NCI-H2171 treated with DMSO at 0.1 percent for 48 hours (cell line): ENCODE data around the gene EML1.
"Not testable (repeated sequence)": the region's sequence is repeated elsewhere in the genome, so short reads cannot be mapped to it uniquely, and the experiment has no call there.

Experiments
- DNase-seq: peaks from one replicate; lab custom pipeline; 2025; lab: John Stamatoyannopoulos, UW

Gene EML1

DNA sequence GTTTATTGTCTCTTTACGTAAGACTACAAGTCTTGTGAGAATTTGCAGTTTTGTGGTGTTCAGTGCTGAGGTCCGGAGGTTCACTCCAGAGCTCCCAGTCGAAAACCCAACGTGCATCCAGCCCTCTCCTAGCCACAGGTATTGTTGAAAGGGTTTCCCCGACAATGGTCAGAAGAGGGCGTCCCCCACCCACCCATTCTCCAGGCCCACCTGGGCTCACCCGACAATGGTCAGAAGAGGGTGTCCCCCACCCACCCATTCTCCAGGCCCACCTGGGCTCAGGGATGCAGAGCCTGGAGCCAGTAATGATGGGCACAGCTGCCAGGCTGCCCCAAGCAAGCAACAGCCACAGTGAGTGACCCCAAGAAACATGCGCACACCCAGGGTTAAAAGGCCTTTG is 145.2 kb downstream of the EML1 start:
- no peak for DNase-seq

DNA sequence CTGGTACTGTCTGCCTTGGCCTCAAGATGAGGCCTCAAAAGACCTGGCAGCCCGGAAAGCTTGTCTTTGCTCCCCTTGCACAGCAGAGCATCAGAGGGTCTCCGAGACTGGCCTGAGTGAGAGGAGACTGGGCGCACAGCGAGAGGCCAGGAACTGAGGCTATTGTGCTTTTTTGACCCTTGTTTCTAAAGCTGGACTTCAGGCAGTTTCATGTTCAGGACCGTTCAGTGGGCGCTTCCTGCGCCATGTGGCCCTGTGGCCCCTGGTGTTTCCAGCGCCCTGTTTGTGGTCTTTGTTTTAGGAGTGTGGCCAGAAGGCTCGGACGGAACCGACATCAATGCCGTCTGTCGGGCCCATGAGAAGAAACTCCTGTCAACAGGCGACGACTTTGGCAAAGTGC is 145.7 kb downstream of the EML1 start:
- no peak for DNase-seq

DNA sequence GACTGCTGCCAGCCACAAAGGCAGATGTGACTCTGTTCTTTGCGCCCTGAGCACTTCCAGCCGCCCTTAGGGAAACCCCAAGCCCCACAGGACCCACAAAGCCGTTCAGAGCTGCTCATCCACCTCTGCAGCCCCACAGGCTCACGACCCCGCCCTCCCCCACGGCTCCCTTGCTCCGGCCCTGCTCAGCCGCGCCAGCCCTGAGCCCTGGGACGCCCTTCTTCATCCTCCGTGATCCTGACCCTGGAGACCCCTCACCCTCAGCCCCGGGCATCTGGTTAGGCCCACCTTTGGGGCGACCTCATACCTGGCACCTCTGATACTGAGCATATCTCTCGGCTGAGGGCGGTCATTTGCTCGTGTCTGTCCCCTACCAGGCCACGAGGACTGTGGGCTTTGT is 146.2 kb downstream of the EML1 start:
- no peak for DNase-seq

DNA sequence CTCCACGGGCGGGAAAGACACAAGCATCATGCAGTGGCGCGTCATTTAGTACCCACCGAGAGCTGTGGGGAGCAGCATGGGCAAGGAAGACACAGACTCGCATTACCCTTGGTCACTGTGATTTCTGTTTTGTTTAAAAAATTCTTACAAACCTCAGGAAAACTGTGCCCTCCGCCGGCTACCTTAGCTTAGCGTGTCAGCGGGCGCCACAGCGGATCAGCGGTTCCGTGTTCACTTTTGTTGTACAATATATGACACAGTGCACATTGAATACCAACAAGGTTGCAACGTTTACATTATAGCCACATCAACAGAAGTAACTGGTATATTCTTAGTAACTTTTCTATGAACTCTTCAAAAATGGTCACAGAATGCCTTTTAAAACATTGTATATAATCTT is 146.9 kb downstream of the EML1 start:
- no peak for DNase-seq

DNA sequence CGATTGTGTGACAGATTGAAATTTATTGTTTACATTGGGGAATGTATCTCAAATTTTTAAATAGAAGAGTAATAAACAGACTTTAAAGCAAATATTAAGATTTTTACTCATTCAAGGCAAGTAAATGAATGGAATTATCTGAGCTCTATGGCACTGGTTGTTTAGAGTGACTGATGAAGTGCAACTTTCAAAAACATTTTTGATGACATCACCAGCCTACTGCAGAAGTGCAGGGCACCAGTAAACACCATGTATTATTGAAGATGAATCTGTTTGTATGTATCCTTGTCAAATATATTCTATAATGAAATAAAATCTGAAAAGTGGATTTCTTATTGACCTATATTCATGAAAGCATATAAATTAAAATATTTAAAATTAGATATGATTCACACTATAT is 148.0 kb downstream of the EML1 start:
- DNase-seq, result no peak

DNA sequence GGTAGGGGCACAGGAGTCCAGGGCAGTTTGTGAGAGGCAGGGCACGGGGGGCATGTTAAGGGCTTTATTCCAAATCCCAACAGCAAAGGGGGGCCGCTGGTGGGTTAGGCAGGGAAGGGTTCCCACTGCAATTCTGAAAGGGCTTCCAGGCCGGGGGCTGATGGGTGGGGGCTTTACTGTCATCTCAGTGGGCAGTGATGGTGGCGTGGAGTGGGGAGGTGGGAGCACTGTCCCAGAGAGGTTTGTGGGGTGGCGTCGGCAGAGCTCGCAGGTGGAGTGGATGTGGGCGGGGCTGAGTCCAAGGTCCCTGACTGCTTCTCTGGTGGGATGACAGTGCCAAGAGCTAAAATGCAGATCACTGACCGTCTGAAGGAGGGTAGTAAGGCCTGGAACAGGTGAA is 150.4 kb downstream of the EML1 start:
- no peak for DNase-seq

DNA sequence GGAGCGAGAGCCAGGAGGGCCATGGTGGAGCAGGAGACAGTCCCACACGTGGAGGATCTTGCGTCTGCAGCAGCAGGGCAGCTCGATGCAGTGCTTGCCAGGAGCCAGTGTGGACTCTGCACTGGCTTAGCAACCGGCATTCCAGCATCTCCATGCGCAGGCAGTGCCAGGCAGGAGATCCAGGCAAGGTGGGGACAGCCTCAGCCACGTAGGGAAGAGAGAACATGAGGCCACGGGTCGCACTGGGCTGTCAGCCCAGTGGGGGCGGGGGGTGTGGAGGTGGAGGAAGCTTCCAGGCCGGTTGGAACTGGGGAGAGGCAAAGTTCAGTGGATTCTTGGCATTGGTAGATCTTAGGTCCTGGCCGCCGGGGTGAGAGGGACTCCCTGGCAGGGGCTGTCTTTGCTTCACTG is 151.0 kb downstream of the EML1 start:
- DNase-seq, result no peak

DNA sequence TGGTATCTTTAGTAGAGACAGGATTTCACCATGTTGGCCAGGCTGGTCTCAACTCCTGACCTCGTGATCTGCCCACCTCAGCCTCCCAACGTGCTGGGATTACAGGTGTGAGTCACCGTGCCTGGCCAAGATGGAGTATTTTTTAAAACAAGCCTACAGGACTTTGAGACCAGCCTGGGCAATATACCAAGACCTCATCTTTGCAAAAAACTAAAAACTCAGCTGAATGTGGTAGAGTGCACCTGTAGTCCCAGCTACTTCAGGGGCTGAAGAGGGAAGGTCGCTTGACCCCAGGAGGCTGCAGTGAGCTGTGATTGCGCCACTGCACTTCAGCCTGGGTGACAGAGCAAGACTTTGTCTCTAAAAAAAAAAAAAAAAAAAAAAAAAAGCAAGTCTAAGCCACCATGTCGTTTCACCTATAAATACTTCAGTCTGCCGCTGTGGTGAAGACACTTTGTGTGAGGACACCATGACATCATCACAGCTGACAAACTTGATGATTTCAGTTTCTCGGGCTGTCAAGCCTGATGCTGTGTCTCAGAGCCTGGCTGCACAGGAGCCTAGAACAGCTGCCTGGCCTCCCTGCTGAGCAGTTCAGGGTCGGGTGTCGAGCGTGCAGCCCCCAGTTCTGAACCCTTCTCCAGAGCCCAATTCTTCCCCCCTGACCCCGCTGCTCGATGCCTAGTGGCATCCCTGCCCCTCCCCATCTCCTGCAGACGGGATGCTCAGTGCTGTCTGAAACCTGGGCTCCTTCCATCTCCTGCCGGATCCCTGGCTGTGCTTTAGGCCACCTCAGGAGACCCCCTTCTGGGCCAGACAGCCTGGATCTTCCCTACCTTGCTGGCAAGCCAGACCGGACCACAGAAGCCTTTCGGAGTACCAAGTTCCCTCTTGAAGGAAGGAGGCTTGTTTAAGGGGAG is 152.8 kb downstream of the EML1 start:
- DNase-seq, result peak; percentile 69

DNA sequence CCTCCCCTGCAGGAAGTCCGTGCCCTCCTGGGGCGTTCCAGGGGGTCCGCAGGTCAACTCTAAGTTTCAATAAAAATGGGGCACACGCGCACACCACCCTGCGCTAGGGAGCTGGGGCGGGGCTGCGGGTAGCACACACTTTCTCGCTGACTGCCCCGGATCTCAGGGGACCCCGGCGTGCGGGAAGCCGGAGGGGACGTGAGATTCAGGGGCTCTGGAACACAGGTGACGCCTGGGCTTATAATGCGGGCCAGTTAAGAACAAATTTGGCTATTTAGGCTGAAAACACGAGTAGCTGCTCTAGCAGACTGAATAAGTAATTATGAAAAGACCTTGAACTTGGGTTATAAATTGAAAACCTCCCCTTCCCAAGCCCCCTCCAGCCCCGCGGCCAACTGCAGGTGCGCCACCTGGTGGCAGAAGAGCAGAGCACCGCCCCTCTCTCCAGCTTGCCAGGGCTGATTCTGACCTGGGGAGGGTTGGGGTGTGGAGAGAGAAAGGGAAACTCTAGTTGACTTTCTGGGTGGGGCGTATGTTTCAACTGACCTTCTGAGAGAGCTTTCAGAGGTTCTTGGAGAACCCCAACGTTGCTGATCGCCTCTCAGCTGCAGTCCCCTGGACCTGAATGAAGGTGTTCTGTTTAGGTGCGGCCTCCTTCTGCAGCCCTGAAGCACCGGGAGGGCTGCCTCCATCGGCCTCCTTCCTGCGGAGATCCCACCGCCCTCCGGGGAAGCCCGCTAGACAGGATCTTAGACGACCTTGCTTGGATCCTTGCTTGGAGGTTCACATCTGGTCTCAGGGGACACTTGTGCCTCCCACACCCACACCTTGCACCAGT is 153.7 kb downstream of the EML1 start:
- DNase-seq, result peak; percentile 70

DNA sequence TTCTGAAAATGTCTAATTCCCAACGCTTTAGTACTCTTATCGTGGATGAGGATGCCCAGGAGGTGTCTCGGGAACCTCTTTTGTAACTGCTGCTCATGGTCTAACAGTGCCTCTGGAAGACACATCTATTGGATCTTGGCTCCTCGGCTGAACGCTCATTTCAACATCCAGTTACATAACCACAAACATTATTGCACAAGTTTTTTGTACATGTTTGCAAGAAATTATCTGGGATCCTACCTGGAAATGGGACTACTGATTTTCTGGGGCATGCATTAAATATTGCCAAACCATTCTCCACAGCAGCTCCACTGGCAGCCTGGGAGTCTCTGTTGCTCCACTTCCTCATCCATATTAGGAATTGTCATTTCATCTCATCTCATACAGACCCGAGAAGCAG is 154.5 kb downstream of the EML1 start:
- DNase-seq, result no peak

DNA sequence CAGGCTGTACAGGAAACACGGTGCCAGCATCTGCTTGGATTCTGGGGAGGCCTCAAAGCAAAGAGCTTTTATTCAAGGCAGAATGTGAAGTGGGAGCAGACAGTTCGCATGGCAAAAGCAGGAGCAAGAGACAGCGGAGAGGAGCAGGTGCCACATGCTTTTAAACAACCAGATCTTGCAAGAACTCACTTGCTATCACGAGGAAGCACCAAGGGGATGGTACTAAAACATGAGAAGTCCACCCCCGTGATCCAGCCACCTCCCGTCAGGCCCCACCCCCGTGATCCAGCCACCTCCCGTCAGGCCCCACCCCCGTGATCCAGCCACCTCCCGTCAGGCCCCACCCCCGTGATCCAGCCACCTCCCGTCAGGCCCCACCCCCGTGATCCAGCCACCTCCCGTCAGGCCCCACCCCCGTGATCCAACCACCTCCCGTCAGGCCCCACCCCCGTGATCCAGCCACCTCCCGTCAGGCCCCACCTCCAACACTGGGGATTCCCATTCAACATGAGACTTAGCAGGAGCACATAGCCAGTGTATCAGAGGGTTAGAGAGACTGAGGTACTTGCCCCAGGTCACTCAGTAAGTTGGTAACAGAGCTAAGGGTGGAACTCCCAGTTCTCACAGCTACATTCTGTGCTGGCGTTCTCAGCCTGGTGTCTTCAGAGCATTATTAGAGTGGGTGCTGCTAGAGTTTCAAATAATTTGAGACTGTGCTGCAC is 156.0 kb downstream of the EML1 start:
- not testable (repeated sequence) for DNase-seq

DNA sequence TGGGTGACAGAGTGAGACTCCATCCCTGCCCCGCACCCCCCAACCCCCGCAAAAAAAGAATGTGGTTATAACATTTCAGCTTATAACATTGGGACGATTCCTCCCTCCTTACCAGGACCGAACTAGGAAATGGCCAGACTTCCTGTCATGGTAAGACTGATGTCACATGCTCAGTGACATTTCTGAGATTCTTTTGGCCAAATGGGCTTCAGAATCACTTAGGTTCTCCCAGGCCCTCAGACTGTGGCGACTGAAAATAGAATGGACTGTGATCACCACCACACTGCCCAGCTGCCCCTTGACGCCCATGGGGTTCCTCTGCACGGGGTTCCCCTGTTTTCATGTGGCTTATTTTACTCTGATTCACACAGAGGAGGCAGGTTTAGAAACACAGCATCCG is 157.0 kb downstream of the EML1 start:
- DNase-seq, result no peak

DNA sequence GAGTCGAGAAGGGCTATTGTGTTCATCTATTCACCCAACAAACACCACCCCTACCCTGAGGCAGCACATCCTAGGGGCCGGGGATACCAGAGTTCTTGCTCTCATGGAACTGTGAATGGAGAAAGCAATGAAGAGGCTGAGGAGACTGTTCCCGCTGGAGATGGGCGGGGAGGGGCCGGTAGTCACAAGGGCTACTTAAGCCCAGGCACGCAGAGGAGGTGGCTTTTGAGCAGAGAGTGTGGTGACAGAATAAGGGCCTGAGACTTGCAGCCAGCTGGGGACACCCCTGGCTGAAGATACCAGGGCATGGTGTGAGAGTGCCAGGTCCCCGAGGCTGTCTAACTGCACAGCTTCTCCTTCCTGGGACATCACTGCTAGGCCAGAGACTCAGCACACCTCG is 157.9 kb downstream of the EML1 start:
- DNase-seq, result no peak

DNA sequence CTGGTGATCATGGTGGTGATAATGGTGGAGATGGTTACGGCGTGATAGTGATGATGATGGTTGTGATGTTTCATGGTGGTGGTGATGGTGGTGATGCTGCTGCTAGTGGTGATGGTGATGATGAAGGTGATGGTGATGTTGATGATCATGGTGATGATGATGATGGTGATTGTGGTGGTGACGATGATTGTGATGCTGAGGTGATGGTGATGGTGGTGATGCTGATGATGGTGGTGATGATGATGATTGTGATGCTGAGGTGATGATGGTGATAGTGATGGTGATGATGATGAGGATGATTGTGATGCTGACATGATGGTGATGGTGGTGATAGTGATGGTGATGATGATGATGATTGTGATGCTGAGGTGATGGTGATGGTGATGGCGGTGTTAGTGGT is 158.8 kb downstream of the EML1 start:
- DNase-seq, result no peak

DNA sequence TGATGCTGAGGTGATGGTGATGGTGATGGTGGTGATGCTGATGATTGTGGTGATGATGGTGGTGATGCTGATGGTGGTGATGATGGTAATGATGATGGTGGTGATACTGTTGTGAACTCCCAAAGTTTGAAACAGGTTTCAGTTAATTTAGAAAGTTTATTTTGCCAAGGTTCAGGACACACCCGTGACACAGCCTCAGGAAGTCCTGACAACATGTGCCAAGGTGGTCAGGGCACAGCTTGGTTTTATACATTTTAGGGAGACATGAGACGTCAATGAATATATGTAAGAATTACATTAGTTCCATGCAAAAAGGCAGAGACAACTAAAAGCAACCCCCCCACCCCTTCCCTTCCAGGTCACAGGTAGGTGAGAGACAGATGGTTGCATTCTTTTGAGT is 159.2 kb downstream of the EML1 start:
- DNase-seq, result no peak

DNA sequence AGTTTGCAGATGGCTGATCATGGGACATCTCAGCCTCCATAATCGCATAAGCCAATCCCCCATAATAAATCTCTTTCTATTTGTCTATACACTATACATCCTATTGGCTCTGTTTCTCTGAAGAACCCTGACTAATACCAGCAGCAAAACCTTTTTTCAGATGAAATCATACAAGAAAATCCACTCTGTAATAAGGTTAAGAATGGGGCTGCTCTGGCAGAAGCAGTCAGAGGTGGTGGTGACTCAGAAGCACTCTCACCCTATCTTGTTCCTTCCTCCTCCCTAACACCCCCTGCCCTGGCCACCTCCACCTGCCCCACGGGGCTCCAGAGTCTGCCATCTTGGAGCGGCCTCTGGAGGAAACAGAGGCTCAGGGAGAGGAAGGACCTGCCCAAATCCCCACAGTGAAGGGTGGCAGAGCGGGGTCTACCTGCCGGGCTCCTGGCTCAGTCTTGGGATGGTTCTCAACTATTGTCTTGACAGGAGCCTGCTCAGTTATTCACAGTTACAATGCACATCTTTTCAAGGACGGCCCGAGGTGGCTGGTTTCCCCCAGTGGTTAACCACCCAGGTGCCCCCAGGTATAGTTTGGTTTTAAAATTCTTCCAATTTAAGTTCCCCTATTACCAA is 162.7 kb downstream of the EML1 start:
- DNase-seq, result no peak

DNA sequence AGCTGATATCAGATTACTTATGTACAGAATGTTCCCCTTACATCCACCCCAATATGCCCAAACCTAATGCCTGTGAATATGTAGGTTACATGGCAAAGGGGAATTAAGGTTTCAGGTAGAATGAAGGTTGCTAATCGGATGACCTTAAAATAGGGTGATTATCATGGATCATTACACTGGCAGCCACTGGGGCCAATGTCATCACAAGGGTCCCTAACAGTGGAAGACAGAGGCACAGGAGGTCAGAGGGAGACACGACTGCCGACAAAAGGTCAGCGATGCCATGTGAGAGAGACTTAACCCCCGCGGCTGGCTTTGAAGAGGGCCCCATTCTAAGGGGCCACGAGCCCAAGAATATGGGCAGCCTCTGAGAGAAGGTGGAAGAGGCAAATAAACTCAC is 165.2 kb downstream of the EML1 start:
- no peak for DNase-seq

DNA sequence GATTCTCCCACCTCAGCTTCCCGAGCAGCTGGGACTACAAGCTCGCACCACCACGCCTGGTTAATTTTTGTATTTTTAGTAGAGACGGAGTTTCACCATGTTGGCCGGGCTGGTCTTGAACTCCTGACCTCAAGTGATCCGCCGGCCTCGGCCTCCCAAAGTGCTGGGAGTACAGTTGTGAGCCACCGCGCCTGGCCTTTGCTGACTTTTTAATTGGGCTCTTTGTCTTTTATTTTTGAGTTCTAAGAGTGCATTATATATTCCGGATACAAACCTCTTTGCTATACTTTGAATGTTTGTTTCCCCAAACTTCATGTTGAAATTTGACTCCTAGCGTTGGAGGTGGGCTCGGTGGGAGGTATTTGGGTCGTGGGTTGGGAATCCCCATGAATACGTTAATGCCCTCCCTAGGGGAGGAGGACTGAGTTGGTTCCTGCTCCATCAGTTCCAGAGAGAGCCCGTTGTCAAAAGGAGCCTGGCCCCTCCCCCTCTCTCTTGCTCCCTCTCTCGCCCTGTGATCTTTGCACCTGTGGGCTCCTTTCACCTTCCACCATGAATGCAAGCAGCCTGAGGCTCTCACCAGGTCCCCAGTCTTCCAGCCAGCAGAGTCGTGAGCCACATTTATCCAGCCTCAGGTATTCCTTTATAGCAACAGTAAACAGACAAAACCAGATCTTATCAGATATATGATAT is 168.8 kb downstream of the EML1 start:
- no peak for DNase-seq

DNA sequence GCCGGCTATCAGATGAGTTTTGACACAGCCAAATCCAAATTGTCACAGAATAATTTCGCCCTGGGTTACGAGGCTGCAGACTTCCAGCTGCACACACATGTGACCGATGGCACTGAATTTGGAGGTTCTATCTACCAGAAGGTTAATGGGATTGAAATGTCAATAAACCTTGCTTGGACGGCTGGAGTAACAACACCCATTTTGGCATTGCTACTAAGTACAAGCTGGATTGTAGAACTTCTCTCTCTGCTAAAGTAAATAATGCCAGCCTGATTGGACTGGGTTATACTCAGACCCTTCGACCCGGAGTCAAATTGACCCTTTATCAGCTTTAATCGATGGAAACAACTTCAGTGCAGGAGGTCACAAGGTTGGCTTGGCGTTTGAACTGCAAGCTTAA is 171.8 kb downstream of the EML1 start:
- DNase-seq, result no peak

DNA sequence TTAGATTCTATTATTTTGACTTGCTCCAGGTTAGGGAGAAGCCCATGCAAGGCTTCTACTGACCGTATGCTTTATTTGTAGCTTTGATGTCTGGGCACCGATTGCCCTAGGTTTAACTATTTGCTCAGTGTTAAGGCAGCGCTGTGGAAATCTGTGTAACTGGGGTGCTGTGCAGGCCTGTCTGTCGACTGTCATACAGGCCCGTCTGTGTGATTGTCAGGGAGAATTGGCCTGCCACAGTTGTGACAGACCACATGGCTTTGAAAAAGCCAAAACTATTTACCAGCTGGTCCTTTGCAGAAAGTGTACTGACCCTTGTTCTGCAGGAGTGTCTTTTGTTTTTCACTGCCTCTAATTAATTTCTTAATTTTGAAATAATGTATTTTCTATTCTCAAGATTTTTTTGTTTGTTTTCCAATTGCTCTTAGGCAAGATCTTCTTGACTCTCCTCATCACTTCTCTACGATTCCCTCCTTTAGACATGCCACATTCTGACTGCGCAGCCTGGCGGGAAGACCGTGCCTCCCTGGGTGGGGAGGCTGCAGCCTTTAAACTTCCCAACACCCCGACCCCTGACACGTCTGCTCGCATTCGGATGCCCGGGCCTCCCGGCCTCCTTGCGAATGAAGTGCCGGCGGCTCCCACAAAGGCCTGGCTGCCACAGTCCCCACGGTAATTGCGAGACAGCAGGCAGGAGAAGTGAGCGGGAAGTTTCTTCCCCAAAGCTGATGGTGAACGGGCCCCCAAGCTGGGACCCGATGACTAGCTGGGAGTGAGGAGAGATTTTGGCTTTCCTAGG is 173.0 kb downstream of the EML1 start:
- no peak for DNase-seq

DNA sequence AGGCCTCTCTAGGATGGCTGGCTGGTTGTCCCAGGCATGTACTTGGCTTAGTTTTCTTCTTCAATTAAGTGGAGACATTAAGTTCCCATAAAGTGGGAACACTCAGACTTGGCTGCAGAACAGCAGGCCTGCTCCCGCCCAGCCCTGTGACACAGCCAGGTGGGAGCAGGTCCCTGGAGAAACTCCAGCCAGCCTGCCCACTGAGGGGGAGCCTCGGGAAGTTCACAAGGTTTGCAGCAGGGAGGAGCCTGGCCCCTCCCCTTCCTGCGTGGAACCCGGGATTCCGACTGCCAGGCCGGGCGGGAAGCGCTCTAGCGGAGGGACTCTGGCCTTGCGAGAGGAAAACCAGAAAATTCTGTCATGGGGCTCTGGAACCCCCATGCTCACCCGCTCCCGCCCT is 173.7 kb downstream of the EML1 start:
- no peak for DNase-seq
